ENCODE results near the gene VWF.

VWF gene

GRCh38 chr12:5969156-5969973, 155.1 kb downstream of the VWF start:
- Histone ChIP-seq H4K20me1 (ENCODE audit: insufficient read depth, low read length) (no peaks in the 10 kb centered on the region), H3K4me3 (ENCODE audit: low read length) (no peak overlapping the region), H3K9me3 (replicated peaks; ENCODE audit: insufficient read depth, low read length) (no peaks in the 10 kb centered on the region), H3K27me3 (replicated peaks; ENCODE audit: insufficient read depth, low read length) (no peaks in the 10 kb centered on the region), H3K9me2 (replicated peaks; ENCODE audit: insufficient read depth, low read length) (no peaks in the 10 kb centered on the region), H3F3A (ENCODE audit: insufficient read depth, low read length) (no peaks in the 10 kb centered on the region), H3K27ac (ENCODE audit: low read length) (no peak overlapping the region), H2AFZ (ENCODE audit: low read length) (no peak overlapping the region), H3K36me3 (replicated peaks; ENCODE audit: insufficient read depth, low read length) (no peaks in the 10 kb centered on the region), H3K79me2 (ENCODE audit: low read length) (no peaks in the 10 kb centered on the region), H3K9ac (ENCODE audit: low read length) (no peak overlapping the region), H3K4me1 (ENCODE audit: low read length) (no peaks in the 10 kb centered on the region), H3K4me2 (ENCODE audit: low read depth, low read length) (no peak overlapping the region)
- TF ChIP-seq EZH2phosphoT487 (IDR thresholded peaks at IDR 0.05; ENCODE audit: low read length) (no peak), EZH2 (optimal IDR thresholded peaks at IDR 0.05; ENCODE audit: low read depth, low read length) (no peak)
- TF ChIP-seq, protein P1, sequence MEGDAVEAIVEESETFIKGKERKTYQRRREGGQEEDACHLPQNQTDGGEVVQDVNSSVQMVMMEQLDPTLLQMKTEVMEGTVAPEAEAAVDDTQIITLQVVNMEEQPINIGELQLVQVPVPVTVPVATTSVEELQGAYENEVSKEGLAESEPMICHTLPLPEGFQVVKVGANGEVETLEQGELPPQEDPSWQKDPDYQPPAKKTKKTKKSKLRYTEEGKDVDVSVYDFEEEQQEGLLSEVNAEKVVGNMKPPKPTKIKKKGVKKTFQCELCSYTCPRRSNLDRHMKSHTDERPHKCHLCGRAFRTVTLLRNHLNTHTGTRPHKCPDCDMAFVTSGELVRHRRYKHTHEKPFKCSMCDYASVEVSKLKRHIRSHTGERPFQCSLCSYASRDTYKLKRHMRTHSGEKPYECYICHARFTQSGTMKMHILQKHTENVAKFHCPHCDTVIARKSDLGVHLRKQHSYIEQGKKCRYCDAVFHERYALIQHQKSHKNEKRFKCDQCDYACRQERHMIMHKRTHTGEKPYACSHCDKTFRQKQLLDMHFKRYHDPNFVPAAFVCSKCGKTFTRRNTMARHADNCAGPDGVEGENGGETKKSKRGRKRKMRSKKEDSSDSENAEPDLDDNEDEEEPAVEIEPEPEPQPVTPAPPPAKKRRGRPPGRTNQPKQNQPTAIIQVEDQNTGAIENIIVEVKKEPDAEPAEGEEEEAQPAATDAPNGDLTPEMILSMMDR (IDR thresholded peaks at IDR 0.05; ENCODE audit: low read length) = no peak
- DNase-seq = no peak

GRCh38 chr12:5967645-5968415, 156.6 kb downstream of the VWF start:
- H3F3A ChIP-seq (ENCODE audit: insufficient read depth, low read length) = no peaks in the 10 kb centered on the region
- H4K20me1 ChIP-seq (ENCODE audit: insufficient read depth, low read length) = no peaks in the 10 kb centered on the region
- no peak for DNase-seq
- H3K9me2 ChIP-seq (replicated peaks; ENCODE audit: insufficient read depth, low read length) = no peaks in the 10 kb centered on the region
- no peaks in the 10 kb centered on the region for H3K27me3 ChIP-seq (replicated peaks; ENCODE audit: insufficient read depth, low read length)
- no peak overlapping the region for H3K27ac ChIP-seq (ENCODE audit: low read length)
- H3K9ac ChIP-seq (ENCODE audit: low read length) = no peak overlapping the region
- no peaks in the 10 kb centered on the region for H3K9me3 ChIP-seq (replicated peaks; ENCODE audit: insufficient read depth, low read length)
- TF ChIP-seq EZH2phosphoT487 (IDR thresholded peaks at IDR 0.05; ENCODE audit: low read length) = no peak
- TF ChIP-seq, protein P1 (IDR thresholded peaks at IDR 0.05; ENCODE audit: low read length) = no peak
- TF ChIP-seq EZH2 (optimal IDR thresholded peaks at IDR 0.05; ENCODE audit: low read depth, low read length) = no peak
- H3K4me1 ChIP-seq (ENCODE audit: low read length) = no peaks in the 10 kb centered on the region
- no peak overlapping the region for H3K4me3 ChIP-seq (ENCODE audit: low read length)
- no peak overlapping the region for H2AFZ ChIP-seq (ENCODE audit: low read length)
- no peaks in the 10 kb centered on the region for H3K79me2 ChIP-seq (ENCODE audit: low read length)
- H3K36me3 ChIP-seq (replicated peaks; ENCODE audit: insufficient read depth, low read length) = no peaks in the 10 kb centered on the region
- H3K4me2 ChIP-seq (ENCODE audit: low read depth, low read length) = no peak overlapping the region

GRCh38 chr12:5966486-5967095, 157.9 kb downstream of the VWF start:
- Histone ChIP-seq H3K27ac (ENCODE audit: low read length) (no peak overlapping the region), H4K20me1 (ENCODE audit: insufficient read depth, low read length) (no peaks in the 10 kb centered on the region), H3K36me3 (replicated peaks; ENCODE audit: insufficient read depth, low read length) (no peaks in the 10 kb centered on the region), H3K4me3 (ENCODE audit: low read length) (no peak overlapping the region), H3K9me3 (replicated peaks; ENCODE audit: insufficient read depth, low read length) (no peaks in the 10 kb centered on the region), H3K4me2 (ENCODE audit: low read depth, low read length) (no peak overlapping the region), H3K9me2 (replicated peaks; ENCODE audit: insufficient read depth, low read length) (no peaks in the 10 kb centered on the region), H2AFZ (ENCODE audit: low read length) (no peak overlapping the region), H3K79me2 (ENCODE audit: low read length) (no peaks in the 10 kb centered on the region), H3F3A (ENCODE audit: insufficient read depth, low read length) (no peaks in the 10 kb centered on the region), H3K9ac (ENCODE audit: low read length) (no peak overlapping the region), H3K27me3 (replicated peaks; ENCODE audit: insufficient read depth, low read length) (no peaks in the 10 kb centered on the region), H3K4me1 (ENCODE audit: low read length) (no peaks in the 10 kb centered on the region)
- TF ChIP-seq EZH2 (optimal IDR thresholded peaks at IDR 0.05; ENCODE audit: low read depth, low read length) (no peak), EZH2phosphoT487 (IDR thresholded peaks at IDR 0.05; ENCODE audit: low read length) (no peak)
- TF ChIP-seq, protein P1 (IDR thresholded peaks at IDR 0.05; ENCODE audit: low read length) = no peak
- DNase-seq = no peak

All from MM.1S (cell line).